ENCODE results near the gene YPEL4. TPM values are rescaled to one million over a fixed set of nuclear protein-coding genes. Genes with fewer than 3 reads are reported as not detected.

YPEL4 gene, protein sequence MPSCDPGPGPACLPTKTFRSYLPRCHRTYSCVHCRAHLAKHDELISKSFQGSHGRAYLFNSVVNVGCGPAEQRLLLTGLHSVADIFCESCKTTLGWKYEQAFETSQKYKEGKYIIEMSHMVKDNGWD
- 0.10 to 0.34 TPM (median 0.25 TPM) in 5 replicates for total RNA-seq (2022; extraction: Qiagen RNA extraction)

DNA sequence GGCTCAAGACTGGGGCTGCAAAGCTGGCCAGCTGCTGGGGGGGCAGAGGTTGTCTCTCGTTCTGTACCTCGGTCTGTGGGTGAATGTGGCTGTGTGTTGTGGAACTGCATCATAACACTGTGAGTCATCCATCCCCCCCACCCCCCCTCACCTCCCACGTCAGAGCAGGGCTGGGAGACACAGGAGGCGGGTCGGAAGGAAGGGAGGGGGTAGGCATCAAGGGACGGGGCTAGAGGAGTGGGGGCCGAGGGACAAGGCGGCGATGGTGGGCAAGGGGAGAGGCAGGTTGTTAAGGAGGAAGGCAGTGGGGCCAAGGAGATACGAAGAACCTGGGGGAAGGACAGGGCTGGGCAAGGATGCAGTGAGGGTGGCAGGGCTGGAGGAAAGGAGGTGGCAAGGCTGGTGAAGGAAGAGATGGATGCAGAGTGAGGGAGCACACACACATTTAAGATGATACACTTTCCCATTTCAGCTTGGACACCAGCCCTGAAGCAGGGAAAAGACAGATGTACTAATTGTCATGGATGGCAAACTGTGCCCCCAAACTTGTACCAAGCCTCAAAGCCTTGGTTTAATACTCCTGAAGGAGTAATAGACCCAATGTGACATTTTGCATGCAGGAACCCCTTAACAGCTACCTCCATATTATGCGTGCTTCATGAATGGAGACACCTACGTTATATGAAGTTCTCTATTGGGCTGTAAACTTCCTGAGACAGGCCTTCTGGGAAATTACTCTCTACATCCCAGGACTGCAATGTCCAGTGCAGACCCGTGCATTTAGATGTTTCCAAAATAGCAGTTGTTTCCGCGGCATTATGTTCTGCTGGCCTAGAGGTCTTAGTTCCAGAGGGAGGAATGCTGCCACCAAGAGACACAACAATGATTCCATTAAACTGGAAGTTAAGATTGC, at the start of gene YPEL4:
Gene YPEL4 (minus strand): TSS at position 87 of the 913 bp plus-strand sequence. CDS start 2,805 bp downstream, outside the sequence.

DNA sequence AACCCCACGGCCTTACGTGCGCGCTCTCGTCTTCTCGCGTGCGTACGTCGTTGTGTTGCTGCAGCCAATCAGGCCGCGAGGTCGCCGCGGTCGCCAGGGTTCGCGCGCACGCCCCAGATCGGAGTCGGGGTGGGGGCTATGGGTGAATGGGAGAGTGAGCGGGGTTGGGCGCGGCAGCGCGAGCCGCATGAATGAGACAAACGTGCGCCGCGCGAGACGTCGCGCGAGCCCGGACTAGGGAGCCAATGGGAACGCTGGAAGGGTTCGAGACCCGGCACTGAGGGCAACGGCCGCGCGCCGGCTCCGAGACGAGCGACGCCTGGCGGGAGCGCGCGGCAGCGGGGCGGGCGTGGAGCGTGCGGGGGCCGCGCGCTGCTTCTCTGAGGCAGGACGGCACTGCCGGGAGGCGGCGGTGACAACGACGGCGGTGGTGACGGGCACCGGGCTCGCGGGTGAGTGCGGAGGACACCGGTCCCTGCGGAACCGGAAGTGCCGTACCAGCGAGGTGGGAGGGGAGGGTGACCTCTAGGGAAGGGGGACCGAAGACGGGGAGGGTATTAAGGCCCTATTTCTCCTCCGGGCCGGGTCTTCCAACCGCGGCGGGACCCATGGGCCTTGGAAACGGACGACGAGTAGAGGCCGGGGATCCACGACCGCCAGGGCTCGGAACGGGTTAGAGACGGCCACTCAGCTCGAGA, 18.2 kb upstream of the YPEL4 start, which contains the start of gene ZDHHC5:
Gene ZDHHC5 (plus strand): TSS at position 379 of the 698 bp plus-strand sequence. CDS start 4,977 bp downstream, outside the sequence.

DNA sequence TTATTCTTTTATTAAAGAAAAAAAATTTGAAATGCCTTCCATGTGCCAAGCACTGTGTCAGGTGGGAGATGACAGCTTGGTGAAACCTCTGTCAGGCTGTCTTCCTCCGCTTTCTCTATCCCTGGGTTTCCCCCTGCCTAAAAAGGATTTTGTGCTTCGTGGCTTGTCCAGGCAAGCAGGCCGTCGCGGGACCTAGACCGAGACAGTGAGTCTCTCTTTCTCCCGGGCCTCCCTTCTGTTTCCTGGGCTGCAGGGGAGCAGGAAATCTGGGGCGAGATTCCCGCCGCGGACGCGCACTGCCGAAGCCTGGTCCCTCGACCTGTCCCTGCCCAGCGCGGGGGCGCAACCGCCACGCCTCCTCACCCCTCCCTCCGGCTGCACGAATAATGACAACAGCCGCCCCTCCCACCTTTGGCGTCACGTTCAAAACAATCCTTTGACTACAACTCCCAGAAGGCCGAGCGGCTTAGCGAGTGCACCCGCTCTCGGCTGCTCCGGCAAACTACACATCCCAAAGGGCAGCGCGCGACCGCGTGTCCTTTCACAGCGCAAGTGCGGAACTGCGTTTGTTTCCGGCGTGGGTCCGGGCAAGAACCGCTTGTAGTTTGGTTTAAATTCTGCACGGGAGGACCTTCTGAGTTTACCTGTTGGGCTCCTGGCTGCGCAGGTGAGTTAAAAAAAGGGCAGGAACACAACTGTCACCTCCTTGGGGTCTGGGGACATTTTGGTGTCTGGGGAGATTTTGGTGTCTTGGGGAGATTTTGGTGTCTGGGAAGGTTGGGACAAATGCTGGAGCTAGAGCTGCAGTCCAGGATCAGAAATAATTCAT, 7.7 kb upstream of the YPEL4 start, which contains the start of gene CLP1:
Gene CLP1 (plus strand): TSS at position 569 of the 829 bp plus-strand sequence. CDS start 1,715 bp downstream, outside the sequence.

DNA sequence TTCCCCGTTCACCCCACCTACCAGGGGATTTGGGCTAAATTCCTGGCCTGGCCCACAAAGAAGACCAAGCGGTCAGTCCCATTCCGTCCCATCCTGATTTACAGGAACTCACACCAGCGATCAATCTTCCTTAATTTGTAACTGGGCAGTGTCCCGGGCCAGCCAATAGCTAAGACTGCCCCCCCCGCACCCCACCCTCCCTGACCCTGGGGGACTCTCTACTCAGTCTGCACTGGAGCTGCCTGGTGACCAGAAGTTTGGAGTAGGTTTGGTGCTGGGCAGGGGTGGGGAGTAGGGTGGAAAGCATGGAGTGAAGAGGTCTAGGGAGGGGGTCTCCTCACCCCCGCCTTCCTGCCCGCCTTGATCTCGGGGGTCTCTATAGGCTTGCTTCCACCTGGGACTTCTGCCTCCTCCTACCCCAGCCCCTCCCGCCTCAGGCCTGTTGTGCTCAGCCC, 52.2 kb downstream of the YPEL4 start, which contains the start of gene SERPING1:
Gene SERPING1 (plus strand): TSS at position 225 of the 455 bp plus-strand sequence. CDS start 586 bp downstream, outside the sequence.

Other genes with a start within 250 kb of the YPEL4 start
- gene SLC43A3, start 222.8 kb downstream of the YPEL4 start, total RNA-seq (2022; extraction: Qiagen RNA extraction) = 0.33 to 0.58 TPM (median 0.43 TPM) in 5 replicates
- gene RTN4RL2, start 189.4 kb downstream of the YPEL4 start, total RNA-seq (2022; extraction: Qiagen RNA extraction) = 41.3 to 86.1 TPM (median 84.7 TPM) in 5 replicates
- 1.8 to 3.0 TPM (median 2.6 TPM) in 5 replicates for gene SLC43A1, start 134.2 kb downstream of the YPEL4 start, total RNA-seq (2022; extraction: Qiagen RNA extraction)
- gene TIMM10, start 119.2 kb downstream of the YPEL4 start, total RNA-seq (2022; extraction: Qiagen RNA extraction) = 134 to 165 TPM (median 145 TPM) in 5 replicates
- not detected in 5 replicates for gene SMTNL1, start 112.3 kb downstream of the YPEL4 start, total RNA-seq (2022; extraction: Qiagen RNA extraction)
- 34.4 to 45.3 TPM (median 43.0 TPM) in 5 replicates for gene UBE2L6, start 82.2 kb downstream of the YPEL4 start, total RNA-seq (2022; extraction: Qiagen RNA extraction)
- gene SERPING1, start 52.2 kb downstream of the YPEL4 start, total RNA-seq (2022; extraction: Qiagen RNA extraction) = 0.41 to 1.2 TPM (median 0.95 TPM) in 5 replicates
- gene CLP1, start 7.8 kb upstream of the YPEL4 start, total RNA-seq (2022; extraction: Qiagen RNA extraction) = 25.8 to 27.6 TPM (median 26.6 TPM) in 5 replicates
- gene ZDHHC5, start 18.2 kb upstream of the YPEL4 start, total RNA-seq (2022; extraction: Qiagen RNA extraction) = 69.4 to 83.9 TPM (median 80.4 TPM) in 5 replicates
- gene MED19, start 62.3 kb upstream of the YPEL4 start, total RNA-seq (2022; extraction: Qiagen RNA extraction) = 27.5 to 30.9 TPM (median 29.1 TPM) in 5 replicates
- gene TMX2, start 62.7 kb upstream of the YPEL4 start, total RNA-seq (2022; extraction: Qiagen RNA extraction) = 145 to 163 TPM (median 150 TPM) in 5 replicates
- gene SELENOH, start 91.6 kb upstream of the YPEL4 start, total RNA-seq (2022; extraction: Qiagen RNA extraction) = 110 to 126 TPM (median 120 TPM) in 5 replicates
- gene BTBD18, start 101.9 kb upstream of the YPEL4 start, total RNA-seq (2022; extraction: Qiagen RNA extraction) = 0.06 TPM in 1 of 5 replicates, not detected in the others
- gene CTNND1, start 111.9 kb upstream of the YPEL4 start, total RNA-seq (2022; extraction: Qiagen RNA extraction) = 50.4 to 74.9 TPM (median 69.2 TPM) in 5 replicates

All from A549 treated with dexamethasone at 1 μM for 4 hours (cell line).